SH-SY5Y (cell line): ENCODE data around the gene MAPK8IP3.

ENCODE experiments used
- GATA2 ChIP-seq: IDR thresholded peaks from 2 replicates; pipeline ENCODE4 v1.6.1; 2011; ENCODE audit warnings: mild to moderate bottlenecking, low read depth, low read length
- GATA3 ChIP-seq: IDR thresholded peaks from 2 replicates; pipeline ENCODE4 v1.6.1; 2011; ENCODE audit warnings: low read depth, mild to moderate bottlenecking, low read length, moderate library complexity

MAPK8IP3 gene

GRCh38 chr16:1810106-1810505 is 104.1 kb downstream of the MAPK8IP3 start:
- TF ChIP-seq GATA3 = no peak

GRCh38 chr16:1810536-1810935 is 104.5 kb downstream of the MAPK8IP3 start:
- TF ChIP-seq GATA2 (no peak), GATA3 (no peak)

GRCh38 chr16:1812732-1813163 is 106.8 kb downstream of the MAPK8IP3 start:
- TF ChIP-seq GATA2 (no peak), GATA3 (no peak)

GRCh38 chr16:1815461-1815860 is 109.5 kb downstream of the MAPK8IP3 start:
- TF ChIP-seq GATA2 (no peak), GATA3 (no peak)

- TF ChIP-seq GATA3 = no peak
These were observed 110.6 kb downstream of the MAPK8IP3 start for GRCh38 chr16:1816396-1817275.

- TF ChIP-seq GATA3 = no peak
These were observed 111.2 kb downstream of the MAPK8IP3 start for GRCh38 chr16:1817276-1817589.

- TF ChIP-seq GATA3 = no peak
- TF ChIP-seq GATA2 = no peak
These were observed 111.7 kb downstream of the MAPK8IP3 start for GRCh38 chr16:1817716-1818115.

GRCh38 chr16:1818204-1818872 is 112.3 kb downstream of the MAPK8IP3 start:
- TF ChIP-seq GATA2 = no peak
- no peak for TF ChIP-seq GATA3

GRCh38 chr16:1818873-1819525 is 113.0 kb downstream of the MAPK8IP3 start:
- TF ChIP-seq GATA2 (no peak), GATA3 (no peak)

- no peak for TF ChIP-seq GATA2
- no peak for TF ChIP-seq GATA3
These were observed 113.6 kb downstream of the MAPK8IP3 start for GRCh38 chr16:1819611-1820010.
